Endothelial cell of umbilical vein (primary cell): ENCODE results near the gene DENND4C. TPM values are rescaled to one million over a fixed set of nuclear protein-coding genes. Genes with fewer than 3 reads are reported as not detected.

Experiments
- BruUV-seq: library from RNA; stranded (reverse); fragments of 400-500 nt; replicated peaks from 2 replicates; lab custom pipeline; 2021; lab: Mats Ljungman, UMichigan
- CTCF ChIA-PET: fragments of 300-600, 350-600 bp; sonication (Branson Sonifier 250); formaldehyde crosslinking; loops from one replicate; lab custom pipeline; 2021; ENCODE audit warnings: antibody characterized with exemption, inconsistent platforms; lab: Charles Lee
- POLR2A ChIA-PET: fragments of 300-600, 350-600 bp; sonication (Branson Sonifier 250); formaldehyde crosslinking; loops from one replicate; lab custom pipeline; 2021; ENCODE audit warnings: antibody characterized with exemption, inconsistent platforms; lab: Charles Lee
- DNase-seq: peaks from one replicate; pipeline ENCODE4 v3.0.0-alpha.2; 2011; ENCODE audit warnings: low read depth, low spot score
- FAIRE-seq: peaks from 2 replicates; lab custom pipeline; 2011; peaks lifted over from hg19 to GRCh38; lab: Jason Lieb, UNC
- H2AFZ ChIP-seq: 2 replicates; pipeline ENCODE4 v1.6.0; 2012; ENCODE audit warnings: low read depth, low read length, control low read depth, inconsistent platforms
- H3K27ac ChIP-seq: 2 replicates; pipeline ENCODE4 v1.5.1; 2011; ENCODE audit warnings: low read depth, mild to moderate bottlenecking, control low read depth, low read length, moderate library complexity; ENCODE audit not compliant: insufficient read depth
- H3K27me3 ChIP-seq, 2 experiments: 2 replicates each; pipeline versions ENCODE4 v1.6.0 to v1.6.1; 2011; ENCODE audit warnings: low read length in 2 of 2, mixed read lengths in 1 of 2; ENCODE audit not compliant: control insufficient read depth in 2 of 2, insufficient read depth in 2 of 2
- H3K36me3 ChIP-seq, 2 experiments: 2 replicates in 1 of 2; 3 replicates in 1 of 2; pipeline ENCODE4 v1.5.1; 2011; ENCODE audit warnings: low read length in 2 of 2, mild to moderate bottlenecking in 1 of 2, moderate library complexity in 1 of 2; ENCODE audit not compliant: control insufficient read depth in 2 of 2, insufficient read depth in 2 of 2; ENCODE audit errors: extremely low read depth in 1 of 2
- H3K4me1 ChIP-seq: 3 replicates; pipeline ENCODE4 v1.5.1; 2011; ENCODE audit warnings: mild to moderate bottlenecking, low read length; ENCODE audit not compliant: control insufficient read depth, insufficient read depth; ENCODE audit errors: extremely low read depth
- H3K4me2 ChIP-seq: 2 replicates; pipeline ENCODE4 v1.6.1; 2011; ENCODE audit warnings: low read length, control low read depth, mixed read lengths; ENCODE audit not compliant: insufficient read depth
- H3K4me3 ChIP-seq, 3 experiments: fragments of 200-600 bp in 1 of 3; sonication (generic), shearing (Covaris generic) in 1 of 3; replicated peaks in 1 of 3; 2 replicates each; pipeline ENCODE4 v1.5.1; 2011 to 2016; ENCODE audit warnings: control low read depth in 3 of 3, low read length in 3 of 3, mild to moderate bottlenecking in 2 of 3, inconsistent platforms in 1 of 3, low read depth in 1 of 3, moderate library complexity in 1 of 3; ENCODE audit not compliant: insufficient read depth in 1 of 3
- H3K79me2 ChIP-seq: 2 replicates; pipeline ENCODE4 v1.6.0; 2012; ENCODE audit warnings: low read length, inconsistent platforms; ENCODE audit not compliant: control insufficient read depth, insufficient read depth
- H3K9ac ChIP-seq: replicated peaks from 2 replicates; pipeline ENCODE3; 2011; ENCODE audit warnings: low read length, control low read depth; ENCODE audit not compliant: insufficient read depth; ENCODE audit errors: extremely low read depth
- H3K9me1 ChIP-seq: replicated peaks from 3 replicates; pipeline ENCODE4 v1.6.0; 2011; ENCODE audit warnings: mild to moderate bottlenecking, low read length; ENCODE audit not compliant: control insufficient read depth, insufficient read depth; ENCODE audit errors: extremely low read depth
- H3K9me3 ChIP-seq: replicated peaks from 2 replicates; pipeline ENCODE4 v1.5.1; 2012; ENCODE audit warnings: low read length, inconsistent platforms; ENCODE audit not compliant: control insufficient read depth, insufficient read depth
- H4K20me1 ChIP-seq: replicated peaks from 2 replicates; pipeline ENCODE3; 2011; ENCODE audit warnings: mild to moderate bottlenecking, low read length; ENCODE audit not compliant: control insufficient read depth, insufficient read depth; ENCODE audit errors: extremely low read depth
- EZH2 ChIP-seq: IDR thresholded peaks from 2 replicates; pipeline ENCODE4 v1.6.1; 2012; ENCODE audit warnings: borderline replicate concordance, low read depth, mild to moderate bottlenecking, moderate library complexity, low read length, inconsistent platforms; ENCODE audit not compliant: severe bottlenecking
- FOS ChIP-seq: IDR thresholded peaks from 2 replicates; pipeline ENCODE4 v1.6.1; 2011; ENCODE audit warnings: mild to moderate bottlenecking, low read length, moderate library complexity, borderline replicate concordance; ENCODE audit not compliant: insufficient read depth
- GATA2 ChIP-seq: IDR thresholded peaks from 2 replicates; pipeline ENCODE4 v1.7.0; 2011; ENCODE audit warnings: low read depth, mild to moderate bottlenecking, moderate library complexity, mixed read lengths, low read length; ENCODE audit not compliant: insufficient read length, insufficient read depth
- JUN ChIP-seq: IDR thresholded peaks from 2 replicates; pipeline ENCODE4 v1.6.1; 2011; ENCODE audit warnings: borderline replicate concordance, low read depth; ENCODE audit not compliant: insufficient read length, insufficient read depth
- MYC ChIP-seq: IDR thresholded peaks from one replicate; pipeline ENCODE4 v1.6.1; 2011; ENCODE audit warnings: mild to moderate bottlenecking, low read depth, low read length
- POLR2A ChIP-seq: IDR thresholded peaks from 2 replicates; pipeline ENCODE4 v1.6.1; 2012; ENCODE audit warnings: low read depth, mild to moderate bottlenecking, control low read depth, low read length
- POLR2AphosphoS5 ChIP-seq: IDR thresholded peaks from 2 replicates; pipeline ENCODE4 v1.6.1; 2012; ENCODE audit warnings: low read depth, mild to moderate bottlenecking, control low read depth, low read length, moderate library complexity; ENCODE audit not compliant: insufficient read depth
- dilution Hi-C: fragments of 300-500 bp; cut with MboI; formaldehyde crosslinking; loops from one replicate; pipeline ENCODE4 v1.15.0; 2019; ENCODE audit warnings: low sequenced_read_pairs; ENCODE audit not compliant: extremely low pct_ligation_motif_present
- intact Hi-C: fragments of 100-400 bp; cut with micrococcal nuclease; formaldehyde crosslinking; loops from one replicate; pipeline ENCODE4 v1.10.0; 2022
- polyA plus RNA-seq, 4 experiments: library from polyadenylated mRNA; depleted of rRNA in 3 of 4; stranded (reverse) in 3 of 4; unstranded in 1 of 4; fragments of >200 nt; gene quantifications; 2 replicates each; pipeline versions ENCODE4 v1.2.1 to v1.2.3, GENCODE V29; 2011 to 2012; ENCODE audit warnings: missing spikeins in 1 of 4
- total RNA-seq: library from RNA; stranded (reverse); gene quantifications from 2 replicates; pipeline ENCODE4 v1.2.3, GENCODE V29; 2021
- TF ChIP-seq, protein P1 (sequence below), 2 donors: IDR thresholded peaks; 1 replicate in 1 of 2; 2 replicates in 1 of 2; pipeline ENCODE4 v1.5.1; 2011; ENCODE audit warnings: low read length in 2 of 2, mild to moderate bottlenecking in 2 of 2, moderate library complexity in 2 of 2, control low read depth in 1 of 2, inconsistent platforms in 1 of 2, low read depth in 1 of 2; ENCODE audit not compliant: insufficient read depth in 1 of 2; ENCODE audit errors: extremely low read depth in 1 of 2
- TF ChIP-seq, protein P2 (sequence below): IDR thresholded peaks from 2 replicates; pipeline ENCODE4 v1.6.1; 2011; ENCODE audit not compliant: insufficient read depth, insufficient read length

Gene DENND4C
- total and polyA plus RNA-seq, 2 donors (not counting 3 experiments of a cell fraction or from before 2014, with no cell fraction given) = 9.6 to 36.8 TPM

DNA sequence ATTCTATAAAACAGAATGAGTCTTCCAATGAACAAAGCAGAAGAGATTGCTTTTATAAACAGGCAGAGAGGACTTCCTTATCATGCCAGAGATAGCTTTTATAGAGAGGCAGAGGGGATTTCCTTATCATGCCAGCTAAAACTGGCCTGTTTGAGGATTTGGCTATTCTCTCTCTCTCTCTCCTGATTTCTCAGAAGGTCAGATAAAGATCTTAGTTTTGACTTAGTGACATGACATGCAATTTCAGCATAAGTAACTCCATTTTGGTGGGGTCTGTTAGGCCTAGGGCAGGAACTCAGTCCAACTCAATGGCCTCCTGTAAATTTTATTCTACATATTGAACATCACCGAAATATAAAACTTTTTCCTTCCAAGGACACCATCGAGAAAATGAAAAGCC lies 31.5 kb upstream of the DENND4C start:
- Histone ChIP-seq H3K4me3 (no peak overlapping the region), H2AFZ (no peak overlapping the region), H3K9ac (no peak overlapping the region), H3K9me1 (no peaks in the 10 kb centered on the region), H3K79me2 (no peaks in the 10 kb centered on the region), H3K27ac (no peak overlapping the region), H4K20me1 (no peaks in the 10 kb centered on the region), H3K27me3 (no peaks in the 10 kb centered on the region), H3K36me3 (no peaks in the 10 kb centered on the region), H3K4me1 (no peaks in the 10 kb centered on the region), H3K4me2 (no peak overlapping the region), H3K9me3 (no peaks in the 10 kb centered on the region)
- ChIA-PET POLR2A (no interaction called here), CTCF (interaction anchor here (1.6 kb wide), 1 partner anchor 14 kb away, joined by 3 read pairs; no protein-coding TSS in a partner anchor)
- BruUV-seq = no TSS peak
- dilution Hi-C loops = no loop called here
- FAIRE-seq = no peak
- intact Hi-C loops = no loop called here
- no peak for DNase-seq
- no peak for TF ChIP-seq JUN
- TF ChIP-seq, protein P1, sequence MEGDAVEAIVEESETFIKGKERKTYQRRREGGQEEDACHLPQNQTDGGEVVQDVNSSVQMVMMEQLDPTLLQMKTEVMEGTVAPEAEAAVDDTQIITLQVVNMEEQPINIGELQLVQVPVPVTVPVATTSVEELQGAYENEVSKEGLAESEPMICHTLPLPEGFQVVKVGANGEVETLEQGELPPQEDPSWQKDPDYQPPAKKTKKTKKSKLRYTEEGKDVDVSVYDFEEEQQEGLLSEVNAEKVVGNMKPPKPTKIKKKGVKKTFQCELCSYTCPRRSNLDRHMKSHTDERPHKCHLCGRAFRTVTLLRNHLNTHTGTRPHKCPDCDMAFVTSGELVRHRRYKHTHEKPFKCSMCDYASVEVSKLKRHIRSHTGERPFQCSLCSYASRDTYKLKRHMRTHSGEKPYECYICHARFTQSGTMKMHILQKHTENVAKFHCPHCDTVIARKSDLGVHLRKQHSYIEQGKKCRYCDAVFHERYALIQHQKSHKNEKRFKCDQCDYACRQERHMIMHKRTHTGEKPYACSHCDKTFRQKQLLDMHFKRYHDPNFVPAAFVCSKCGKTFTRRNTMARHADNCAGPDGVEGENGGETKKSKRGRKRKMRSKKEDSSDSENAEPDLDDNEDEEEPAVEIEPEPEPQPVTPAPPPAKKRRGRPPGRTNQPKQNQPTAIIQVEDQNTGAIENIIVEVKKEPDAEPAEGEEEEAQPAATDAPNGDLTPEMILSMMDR (IDR thresholded peaks at IDR 0.05; ENCODE audit: extremely low read depth in 1 of 2, insufficient read depth in 1 of 2, low read depth in 1 of 2, low read length in 2 of 2) = no peak
- no peak for TF ChIP-seq POLR2AphosphoS5
- no peak for TF ChIP-seq EZH2
- TF ChIP-seq GATA2 = no peak
- no peak for TF ChIP-seq FOS
- TF ChIP-seq, protein P2, sequence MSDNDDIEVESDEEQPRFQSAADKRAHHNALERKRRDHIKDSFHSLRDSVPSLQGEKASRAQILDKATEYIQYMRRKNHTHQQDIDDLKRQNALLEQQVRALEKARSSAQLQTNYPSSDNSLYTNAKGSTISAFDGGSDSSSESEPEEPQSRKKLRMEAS = no peak
- TF ChIP-seq POLR2A = no peak
- TF ChIP-seq MYC = no peak
